Endodermal cell (in vitro differentiated cells): Measurements from ENCODE around the gene POLR2H. TPM values are rescaled to one million over a fixed set of nuclear protein-coding genes. Genes with fewer than 3 reads are reported as not detected.

Experiments
- DNase-seq: peaks from one replicate; pipeline ENCODE4 v3.0.0-alpha.2; 2017
- H3K27ac ChIP-seq: 2 replicates; pipeline ENCODE4 v1.5.1; 2013; ENCODE audit warnings: mild to moderate bottlenecking, low read depth, low read length, moderate library complexity
- H3K27me3 ChIP-seq: 2 replicates; pipeline ENCODE4 v1.6.1; 2013; ENCODE audit warnings: mild to moderate bottlenecking, low read length, moderate library complexity; ENCODE audit not compliant: insufficient read depth, control insufficient read depth, poor library complexity, severe bottlenecking
- H3K36me3 ChIP-seq: 2 replicates; pipeline ENCODE4 v1.7.0; 2013; ENCODE audit warnings: mild to moderate bottlenecking, low read length, moderate library complexity; ENCODE audit not compliant: control insufficient read depth, insufficient read depth
- H3K4me1 ChIP-seq: one replicate; pipeline ENCODE4 v1.7.0; 2013; ENCODE audit warnings: low read length; ENCODE audit not compliant: control insufficient read depth, insufficient read depth
- H3K4me3 ChIP-seq: 2 replicates; pipeline ENCODE4 v1.5.1; 2013; ENCODE audit warnings: mild to moderate bottlenecking, low read length, moderate library complexity
- H3K9ac ChIP-seq: 2 replicates; pipeline ENCODE4 v1.6.1; 2013; ENCODE audit warnings: mild to moderate bottlenecking, low read length, moderate library complexity; ENCODE audit not compliant: poor library complexity, severe bottlenecking; ENCODE audit errors: extremely low read depth
- H3K9me3 ChIP-seq: 2 replicates; pipeline ENCODE4 v1.6.1; 2013; ENCODE audit warnings: mild to moderate bottlenecking, low read length, moderate library complexity; ENCODE audit not compliant: control insufficient read depth
- H3K27ac Mint-ChIP-seq: 2 replicates; pipeline ENCODE4 v1.8.0; 2020; ENCODE audit warnings: mixed read lengths
- H3K27me3 Mint-ChIP-seq: 2 replicates; pipeline ENCODE4 v1.8.0; 2021; ENCODE audit warnings: mild to moderate bottlenecking, mixed read lengths; ENCODE audit not compliant: insufficient read depth
- H3K36me3 Mint-ChIP-seq: 2 replicates; pipeline ENCODE4 v1.8.0; 2020; ENCODE audit warnings: low read depth, mixed read lengths
- H3K4me1 Mint-ChIP-seq: 2 replicates; pipeline ENCODE4 v1.8.0; 2020; ENCODE audit warnings: mixed read lengths
- H3K4me3 Mint-ChIP-seq: 2 replicates; pipeline ENCODE4 v1.8.0; 2020; ENCODE audit warnings: mild to moderate bottlenecking, moderate library complexity, mixed read lengths
- H3K9me3 Mint-ChIP-seq: 2 replicates; pipeline ENCODE4 v1.8.0; 2020; ENCODE audit warnings: mild to moderate bottlenecking, mixed read lengths
- CTCF ChIP-seq: fragments of 200-600 bp; sonication (generic); conservative IDR thresholded peaks from 2 replicates; pipeline ENCODE4 v1.5.0; 2021; ENCODE audit warnings: antibody characterized with exemption, mild to moderate bottlenecking
- WGBS, 2 experiments: methylation state at CpG; one replicate each; pipeline versions ENCODE4 v1.1.5 to v1.1.7; 2013; ENCODE audit warnings: missing lambda C conversion rate in 2 of 2, mixed read lengths in 1 of 2; ENCODE audit not compliant: insufficient coverage in 1 of 2, insufficient read length in 1 of 2; 5-methylcytosine and 5-hydroxymethylcytosine counted together
- long read RNA-seq, 4 experiments: library from polyadenylated mRNA in 2 of 4; library from RNA in 1 of 4; library from capped mRNA in 1 of 4; stranded (forward) in 3 of 4; unstranded in 1 of 4; transcript quantifications; one replicate each; pipeline ENCODE4 v2.0.0, GENCODE V29; 2020 to 2021; ENCODE audit warnings: inconsistent platforms in 1 of 4
- polyA plus RNA-seq, 2 experiments: library from polyadenylated mRNA; stranded (reverse); fragments of 50-300 nt; gene quantifications; one replicate each; pipeline ENCODE4 v1.2.3, GENCODE V29; 2013
- total RNA-seq, 2 donors: library from RNA; stranded (reverse); fragmentation: NEBNext Ultra II Directional in 1 of 2; extraction: Animal tissue kit (Norgen Biotek cat#: 25700) in 1 of 2; gene quantifications; 2 replicates in 1 of 2; 3 replicates in 1 of 2; pipeline ENCODE4 v1.2.1, GENCODE V29; 2021

The POLR2H gene
- 100 to 1,000 TPM in 1 of 2 donors, 10 to 100 TPM in 1; 95.9 to 117 TPM for total RNA-seq
- polyA plus RNA-seq (2013, experiment 1 of 2), result 119 TPM
- 99.0 TPM for polyA plus RNA-seq (2013, experiment 2 of 2)
- long read RNA-seq, experiment 1, partial matches to known transcripts, result 31 of 50 reads
- long read RNA-seq, experiment 1, other reads (novel, unspliced or antisense), result 9 of 50 reads
- long read RNA-seq, experiment 2, transcript POLR2H-202 (5 exons, 878 nt), result minor isoform, 6 of 50 reads
- long read RNA-seq, experiment 2, transcript POLR2H-208 (6 exons, 1,802 nt), result major isoform, 10 of 50 reads
- long read RNA-seq, experiment 2, partial matches to known transcripts, result 25 of 50 reads
- long read RNA-seq, experiment 2, other reads (novel, unspliced or antisense), result 7 of 50 reads
- long read RNA-seq, experiment 3, partial matches to known transcripts, result 37 of 54 reads
- long read RNA-seq, experiment 3, other reads (novel, unspliced or antisense), result 11 of 54 reads
- long read RNA-seq, experiment 4, transcript POLR2H-202 (5 exons, 878 nt), result major isoform, 13 of 204 reads
- long read RNA-seq, experiment 4, transcript POLR2H-206 (5 exons, 791 nt), result minor isoform, 8 of 204 reads
- long read RNA-seq, experiment 4, partial matches to known transcripts, result 174 of 204 reads
- long read RNA-seq, experiment 4, other reads (novel, unspliced or antisense), result 8 of 204 reads

- Histone ChIP-seq H3K27ac (peak within 1 kb of the TSS; percentile 100), H3K36me3 (peaks cover 39% of the 10 kb centered on the region), H3K9me3 (no peaks in the 10 kb centered on the region), H3K27me3 (no peaks in the 10 kb centered on the region), H3K9ac (peak within 1 kb of the TSS; percentile 99), H3K4me3 (peak within 1 kb of the TSS; percentile 97), H3K4me1 (no peaks in the 10 kb centered on the region)
- 0% methylated on average over 2 to 56 of the region's 56 CpGs for WGBS, 2 experiments
- H3K27ac Mint-ChIP-seq, result peak within 1 kb of the TSS; percentile 92
- peak within 1 kb of the TSS; percentile 86 for H3K4me3 Mint-ChIP-seq
- no peaks in the 10 kb centered on the region for H3K9me3 Mint-ChIP-seq
- H3K36me3 Mint-ChIP-seq, result peaks cover 35% of the 10 kb centered on the region
- no peak for DNase-seq
- peaks cover 2% of the 10 kb centered on the region for H3K27me3 Mint-ChIP-seq
- peaks cover 27% of the 10 kb centered on the region for H3K4me1 Mint-ChIP-seq
- no peak for TF ChIP-seq CTCF
Measured at GRCh38 chr3:184361532-184361931, at the start of gene POLR2H, which contains the start of gene CLCN2. TSS of gene POLR2H (plus strand) at chr3:184361710. CDS start at chr3:184363493, 1,783 bp downstream. TSS of gene CLCN2 (minus strand) at chr3:184361605. CDS start at chr3:184361479, 126 bp downstream.

- Mint-ChIP-seq H3K36me3 (peaks cover 27% of the 10 kb centered on the region), H3K4me3 (peak within 1 kb of the TSS; percentile 84), H3K27ac (peak within 1 kb of the TSS; percentile 88), H3K9me3 (no peaks in the 10 kb centered on the region), H3K4me1 (peaks cover 22% of the 10 kb centered on the region), H3K27me3 (no peaks in the 10 kb centered on the region)
- peak within 1 kb of the TSS; percentile 80 for H3K27ac ChIP-seq
- peak; percentile 96 for DNase-seq
- WGBS, 2 experiments, result 0% methylated on average over 35 of the region's 40 CpGs; no CpG with 5 or more reads in 1 of the 2 experiments
- peak within 1 kb of the TSS; percentile 95 for H3K4me3 ChIP-seq
- peaks cover 31% of the 10 kb centered on the region for H3K36me3 ChIP-seq
- H3K4me1 ChIP-seq, result peaks cover 5% of the 10 kb centered on the region
- no peak for TF ChIP-seq CTCF
- H3K9ac ChIP-seq, result peak within 1 kb of the TSS; percentile 91
- H3K27me3 ChIP-seq, result no peaks in the 10 kb centered on the region
- no peaks in the 10 kb centered on the region for H3K9me3 ChIP-seq
Measured at GRCh38 chr3:184314363-184314699, 47.2 kb upstream of the POLR2H start, which contains the start of gene EIF4G1. TSS of gene EIF4G1 (plus strand) at chr3:184314606. CDS start at chr3:184315797, 1,191 bp downstream.

GRCh38 chr3:184314700-184315542 lies 46.6 kb upstream of the POLR2H start:
- Histone ChIP-seq H3K4me1 (peaks cover 5% of the 10 kb centered on the region), H3K9ac (peak overlapping the region; percentile 91), H3K27ac (peak overlapping the region; percentile 80), H3K9me3 (no peaks in the 10 kb centered on the region), H3K27me3 (no peaks in the 10 kb centered on the region), H3K4me3 (peak overlapping the region; percentile 95), H3K36me3 (peaks cover 36% of the 10 kb centered on the region)
- peaks cover 27% of the 10 kb centered on the region for H3K36me3 Mint-ChIP-seq
- H3K4me1 Mint-ChIP-seq, result peaks cover 22% of the 10 kb centered on the region
- peak; percentile 78 for DNase-seq
- H3K4me3 Mint-ChIP-seq, result peak overlapping the region; percentile 84
- H3K27me3 Mint-ChIP-seq, result no peaks in the 10 kb centered on the region
- no peaks in the 10 kb centered on the region for H3K9me3 Mint-ChIP-seq
- WGBS, 2 experiments, result 0% methylated on average over 14 to 88 of the region's 89 CpGs
- peak overlapping the region; percentile 88 for H3K27ac Mint-ChIP-seq
- TF ChIP-seq CTCF, result no peak
